Stimulated activated naive CD8-positive, alpha-beta T cell treated with anti-CD3 and anti-CD28 coated beads, Interleukin-15, amount 100 ng/mL, for 72 hours (primary cell): ENCODE data around the gene STK39.
A peak's percentile ranks its signal among the peaks of the same experiment; 100 is the strongest.

Experiments
- ATAC-seq: fragments of 150-1000 bp; cut with Tn5 transposase; 2 replicates; pipeline ENCODE4 v1.10.0; 2021; ENCODE audit warnings: mild to moderate bottlenecking, moderate library complexity
- DNase-seq, 2 donors: peaks; one replicate each; pipeline ENCODE4 v3.0.0; 2021 to 2022
- H3K27ac Mint-ChIP-seq, 2 donors: one replicate each; pipeline ENCODE4 v1.8.0; 2022; ENCODE audit warnings: mild to moderate bottlenecking in 2 of 2, mixed read lengths in 2 of 2, moderate library complexity in 2 of 2
- H3K27me3 Mint-ChIP-seq: one replicate; pipeline ENCODE4 v1.8.0; 2022; ENCODE audit warnings: mixed read lengths
- H3K4me1 Mint-ChIP-seq: one replicate; pipeline ENCODE4 v1.8.0; 2022; ENCODE audit warnings: mild to moderate bottlenecking, mixed read lengths
- H3K4me3 Mint-ChIP-seq, 2 donors: one replicate each; pipeline ENCODE4 v1.8.0; 2022; ENCODE audit warnings: mild to moderate bottlenecking in 2 of 2, mixed read lengths in 2 of 2, moderate library complexity in 1 of 2
- H3K9me3 Mint-ChIP-seq, 2 donors: one replicate each; pipeline ENCODE4 v1.8.0; 2022; ENCODE audit warnings: mixed read lengths in 2 of 2

The STK39 gene

GRCh38 chr2:167964650-167965413 lies 282.6 kb downstream of the STK39 start:
- no peak for ATAC-seq
- Mint-ChIP-seq H3K4me3 (no peak overlapping the region), H3K9me3 (no peaks in the 10 kb centered on the region), H3K4me1 (peaks cover 6% of the 10 kb centered on the region), H3K27ac (no peak overlapping the region), H3K27me3 (no peaks in the 10 kb centered on the region)
- no peak for DNase-seq

GRCh38 chr2:167963899-167964649 lies 283.3 kb downstream of the STK39 start:
- ATAC-seq (no peak), DNase-seq (no peak)
- Mint-ChIP-seq H3K27ac (no peak overlapping the region), H3K9me3 (no peaks in the 10 kb centered on the region), H3K27me3 (no peaks in the 10 kb centered on the region), H3K4me1 (peaks cover 6% of the 10 kb centered on the region), H3K4me3 (no peak overlapping the region)

GRCh38 chr2:167962436-167963226 lies 284.8 kb downstream of the STK39 start:
- H3K27ac Mint-ChIP-seq: peak overlapping the region in 1 of 2 donors; percentile 41
- no peak for DNase-seq
- no peaks in the 10 kb centered on the region for H3K9me3 Mint-ChIP-seq
- no peaks in the 10 kb centered on the region for H3K27me3 Mint-ChIP-seq
- H3K4me1 Mint-ChIP-seq: peaks cover 6% of the 10 kb centered on the region
- ATAC-seq: no peak
- H3K4me3 Mint-ChIP-seq: no peak overlapping the region

GRCh38 chr2:167961536-167962048 lies 285.8 kb downstream of the STK39 start:
- Mint-ChIP-seq H3K4me3 (no peak overlapping the region), H3K27me3 (no peaks in the 10 kb centered on the region), H3K4me1 (peaks cover 6% of the 10 kb centered on the region), H3K9me3 (no peaks in the 10 kb centered on the region), H3K27ac (no peak overlapping the region)
- no peak for ATAC-seq
- DNase-seq: no peak

GRCh38 chr2:167960089-167960747 lies 287.2 kb downstream of the STK39 start:
- no peak for DNase-seq
- Mint-ChIP-seq H3K4me3 (no peak overlapping the region), H3K4me1 (no peaks in the 10 kb centered on the region), H3K27me3 (no peaks in the 10 kb centered on the region), H3K27ac (peak overlapping the region in 1 of 2 donors; percentile 17), H3K9me3 (no peaks in the 10 kb centered on the region)
- no peak for ATAC-seq

GRCh38 chr2:167957662-167958061 lies 289.7 kb downstream of the STK39 start:
- Mint-ChIP-seq H3K9me3 (no peaks in the 10 kb centered on the region), H3K4me1 (no peaks in the 10 kb centered on the region), H3K4me3 (no peak overlapping the region), H3K27ac (no peak overlapping the region), H3K27me3 (no peaks in the 10 kb centered on the region)
- ATAC-seq: no peak
- DNase-seq: no peak

GRCh38 chr2:167955264-167955906 lies 292.0 kb downstream of the STK39 start:
- DNase-seq: no peak
- Mint-ChIP-seq H3K4me3 (no peak overlapping the region), H3K4me1 (no peaks in the 10 kb centered on the region), H3K27ac (no peak overlapping the region), H3K27me3 (no peaks in the 10 kb centered on the region), H3K9me3 (no peaks in the 10 kb centered on the region)
- no peak for ATAC-seq

- Mint-ChIP-seq H3K4me1 (no peaks in the 10 kb centered on the region), H3K9me3 (no peaks in the 10 kb centered on the region), H3K27ac (no peak overlapping the region), H3K27me3 (no peaks in the 10 kb centered on the region), H3K4me3 (no peak overlapping the region)
- DNase-seq (no peak), ATAC-seq (no peak)
These were observed 292.9 kb downstream of the STK39 start for GRCh38 chr2:167954495-167954894.

- no peaks in the 10 kb centered on the region for H3K4me1 Mint-ChIP-seq
- no peak for ATAC-seq
- no peaks in the 10 kb centered on the region for H3K27me3 Mint-ChIP-seq
- H3K27ac Mint-ChIP-seq: no peak overlapping the region
- no peak overlapping the region for H3K4me3 Mint-ChIP-seq
- no peak for DNase-seq
- H3K9me3 Mint-ChIP-seq: peaks cover 4 to 6% of the 10 kb centered on the region in 2 donors
These were observed 293.6 kb downstream of the STK39 start for GRCh38 chr2:167953776-167954175.

GRCh38 chr2:167950571-167950970 lies 296.8 kb downstream of the STK39 start:
- no peaks in the 10 kb centered on the region for H3K27me3 Mint-ChIP-seq
- H3K9me3 Mint-ChIP-seq: peaks cover 11 to 14% of the 10 kb centered on the region in 2 donors
- no peaks in the 10 kb centered on the region for H3K4me1 Mint-ChIP-seq
- no peak overlapping the region for H3K4me3 Mint-ChIP-seq
- H3K27ac Mint-ChIP-seq: no peak overlapping the region
- no peak for ATAC-seq
- no peak for DNase-seq

GRCh38 chr2:167946441-167946841 lies 301.0 kb downstream of the STK39 start:
- no peak for DNase-seq
- Mint-ChIP-seq H3K27me3 (peaks cover 6% of the 10 kb centered on the region), H3K9me3 (peaks cover 11 to 14% of the 10 kb centered on the region in 2 donors), H3K4me1 (no peaks in the 10 kb centered on the region), H3K27ac (no peak overlapping the region), H3K4me3 (no peak overlapping the region)
- no peak for ATAC-seq

- Mint-ChIP-seq H3K27ac (no peak overlapping the region), H3K9me3 (peaks cover 11 to 14% of the 10 kb centered on the region in 2 donors), H3K4me3 (no peak overlapping the region), H3K4me1 (no peaks in the 10 kb centered on the region), H3K27me3 (peaks cover 9% of the 10 kb centered on the region)
- ATAC-seq (no peak), DNase-seq (no peak)
These were observed 301.6 kb downstream of the STK39 start for GRCh38 chr2:167945660-167946368.

- Mint-ChIP-seq H3K27ac (no peak overlapping the region), H3K4me1 (no peaks in the 10 kb centered on the region), H3K4me3 (no peak overlapping the region), H3K27me3 (peaks cover 9% of the 10 kb centered on the region), H3K9me3 (peaks cover 11 to 14% of the 10 kb centered on the region in 2 donors)
- ATAC-seq (no peak), DNase-seq (no peak)
These were observed 302.4 kb downstream of the STK39 start for GRCh38 chr2:167944825-167945659.
